A673 (cell line): ENCODE data around the gene RASL11B. TPM values are rescaled to one million over a fixed set of nuclear protein-coding genes. Genes with fewer than 3 reads are reported as not detected.
"Not testable (repeated sequence)": the region's sequence is repeated elsewhere in the genome, so short reads cannot be mapped to it uniquely, and the experiment has no call there.

Experiments used
- BruUV-seq: library from RNA; stranded (reverse); fragments of 400-500 nt; replicated peaks from 2 replicates; lab custom pipeline; 2021; lab: Mats Ljungman, UMichigan
- CTCF ChIA-PET: fragments of 300-600 bp; sonication (Branson Sonifier 250); formaldehyde crosslinking; loops from one replicate; lab custom pipeline; 2022; ENCODE audit warnings: antibody characterized with exemption; lab: Charles Lee
- POLR2A ChIA-PET: fragments of 300-600 bp; sonication (Branson Sonifier 250); formaldehyde crosslinking; loops from one replicate; lab custom pipeline; 2022; ENCODE audit warnings: antibody characterized with exemption; ENCODE audit not compliant: low non-redundant PET; lab: Charles Lee
- DNase-seq: peaks from one replicate; pipeline ENCODE4 v3.0.0-alpha.2; 2015; ENCODE audit warnings: low spot score
- H3K27ac ChIP-seq: fragments of 200-600 bp; sonication (generic); 2 replicates; pipeline ENCODE4 v1.5.1; 2016; ENCODE audit warnings: mixed run types, low read depth, mild to moderate bottlenecking, mixed read lengths, antibody characterized with exemption, low read length; ENCODE audit not compliant: poor library complexity, severe bottlenecking
- H3K27me3 ChIP-seq: fragments of 200-600 bp; sonication (generic); replicated peaks from 2 replicates; pipeline ENCODE4 v1.6.1; 2017; ENCODE audit warnings: mixed run types, low read depth, mild to moderate bottlenecking, mixed read lengths, antibody characterized with exemption, low read length; ENCODE audit not compliant: insufficient read depth, poor library complexity
- H3K36me3 ChIP-seq: fragments of 200-600 bp; sonication (generic); 2 replicates; pipeline ENCODE4 v1.6.1; 2016; ENCODE audit warnings: mixed run types, mild to moderate bottlenecking, mixed read lengths, antibody characterized with exemption, low read length; ENCODE audit not compliant: insufficient read depth, poor library complexity, severe bottlenecking
- H3K4me1 ChIP-seq: fragments of 200-600 bp; sonication (generic); 2 replicates; pipeline ENCODE4 v1.6.1; 2017; ENCODE audit warnings: mixed run types, mild to moderate bottlenecking, mixed read lengths, antibody characterized with exemption, low read length; ENCODE audit not compliant: insufficient read depth, poor library complexity, severe bottlenecking
- H3K4me3 ChIP-seq: fragments of 200-600 bp; sonication (generic); 2 replicates; pipeline ENCODE4 v1.5.1; 2016; ENCODE audit warnings: low read depth, mixed run types, mild to moderate bottlenecking, mixed read lengths, low read length; ENCODE audit not compliant: poor library complexity, severe bottlenecking
- H3K9me3 ChIP-seq: fragments of 200-600 bp; sonication (generic); 2 replicates; pipeline ENCODE4 v1.6.1; 2016; ENCODE audit warnings: mixed run types, low read depth, mild to moderate bottlenecking, mixed read lengths, antibody characterized with exemption, low read length; ENCODE audit not compliant: poor library complexity, severe bottlenecking
- CTCF ChIP-seq: fragments of 300-800, 200-600 bp; sonication (generic); conservative IDR thresholded peaks from 2 replicates; pipeline ENCODE4 v1.5.1; 2017; ENCODE audit warnings: low read depth, mild to moderate bottlenecking, antibody characterized with exemption, low read length, moderate library complexity, mixed read lengths
- EZH2 ChIP-seq: fragments of 200-600 bp; sonication (generic); IDR thresholded peaks from 2 replicates; pipeline ENCODE4 v1.6.1; 2017; ENCODE audit warnings: borderline replicate concordance, low read depth, mild to moderate bottlenecking, mixed read lengths, antibody characterized with exemption, low read length; ENCODE audit not compliant: poor library complexity, severe bottlenecking
- intact Hi-C: fragments of 100-400 bp; cut with micrococcal nuclease; formaldehyde crosslinking; loops from one replicate; pipeline ENCODE4 v1.10.0; 2022; ENCODE audit not compliant: unreplicated experiment
- total RNA-seq: library from RNA; stranded (reverse); gene quantifications from 2 replicates; pipeline ENCODE4 v1.2.3, GENCODE V29; 2021

The RASL11B gene
- total RNA-seq, 1 experiment from 2014 or later = 0.67 TPM

DNA sequence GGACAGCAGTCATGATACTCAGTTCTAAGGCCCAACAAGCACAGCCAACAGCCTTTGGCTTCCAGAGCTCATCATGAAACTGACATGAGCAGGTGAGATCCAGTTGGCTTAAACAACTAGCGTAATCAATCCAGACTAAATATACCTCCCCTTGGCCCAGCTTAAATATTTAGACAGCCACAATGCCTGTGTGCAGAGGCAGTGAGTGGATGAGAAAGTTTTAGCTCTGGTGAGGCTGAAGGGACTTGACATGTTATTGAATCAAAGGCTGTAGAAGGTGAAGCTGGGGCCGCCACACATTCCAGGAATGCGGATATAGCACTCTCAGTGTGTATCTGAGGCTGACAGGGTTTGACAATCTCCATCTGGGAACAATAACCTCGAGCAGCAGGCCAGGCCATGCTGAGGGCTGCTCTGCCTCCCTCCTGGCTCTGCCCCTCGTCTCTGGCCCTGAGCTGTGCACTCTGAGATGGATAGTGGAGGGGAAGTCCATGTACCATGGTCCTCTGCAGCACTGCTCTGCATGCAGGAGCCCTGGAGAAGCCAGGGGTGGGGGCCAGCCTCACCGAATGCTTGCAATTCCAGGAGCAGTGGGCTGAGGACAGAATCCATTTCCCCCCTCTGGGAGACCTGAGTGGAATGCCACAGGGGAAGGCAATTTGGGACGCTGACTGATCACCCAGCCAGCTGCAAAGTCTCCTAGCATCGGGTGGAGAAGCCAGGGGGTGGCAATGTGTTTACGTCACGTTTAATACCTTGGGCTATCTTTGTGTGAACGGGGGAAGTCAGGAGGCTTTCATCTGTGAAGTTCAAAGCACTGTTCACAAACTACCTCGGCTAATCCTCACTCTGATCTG lies 37.3 kb upstream of the RASL11B start:
- CTCF ChIA-PET = no interaction called here

DNA sequence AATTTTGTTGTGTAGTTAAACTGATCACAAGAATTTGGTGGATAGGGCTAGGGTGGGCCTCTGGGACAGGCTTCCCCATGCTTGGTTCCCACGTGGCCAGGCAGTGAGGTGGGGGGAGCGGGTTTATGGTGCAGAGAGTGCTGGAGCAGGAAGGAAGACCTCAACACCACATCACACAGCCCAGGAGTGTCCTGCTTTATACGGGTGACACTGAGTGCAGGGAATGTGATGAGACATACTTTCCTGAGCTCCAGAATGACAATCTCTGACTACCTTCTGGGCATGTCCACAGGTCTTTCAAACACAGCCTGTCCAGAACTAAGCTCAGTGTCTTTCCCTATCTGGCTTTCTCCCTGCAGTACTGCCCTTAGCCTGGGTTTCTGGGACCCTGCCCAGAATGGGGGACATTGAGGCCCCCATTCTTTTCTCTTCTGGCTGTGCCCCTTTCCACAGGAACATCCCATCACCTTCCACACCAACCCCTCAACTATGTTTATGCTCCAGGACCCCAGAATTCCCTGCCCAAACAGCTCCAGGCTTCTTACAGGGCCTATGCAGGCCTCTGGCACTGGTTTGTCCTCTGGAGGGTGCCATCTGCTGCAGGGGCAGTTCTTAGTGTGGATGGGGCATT lies 36.5 kb upstream of the RASL11B start:
- no peaks in the 10 kb centered on the region for H3K9me3 ChIP-seq
- intact Hi-C loops = no loop called here
- H3K4me1 ChIP-seq = no peaks in the 10 kb centered on the region
- H3K36me3 ChIP-seq = no peaks in the 10 kb centered on the region
- H3K27me3 ChIP-seq = no peaks in the 10 kb centered on the region
- POLR2A ChIA-PET = no interaction called here
- no TSS peak for BruUV-seq
- TF ChIP-seq EZH2 = no peak
- no peak for TF ChIP-seq CTCF
- H3K27ac ChIP-seq = no peak overlapping the region
- CTCF ChIA-PET = no interaction called here
- H3K4me3 ChIP-seq = no peak overlapping the region
- DNase-seq = no peak

More for the DNA sequence above, 37.3 kb upstream of the RASL11B start:
- Histone ChIP-seq H3K36me3 (no peaks in the 10 kb centered on the region), H3K4me1 (no peaks in the 10 kb centered on the region), H3K4me3 (no peak overlapping the region), H3K9me3 (no peaks in the 10 kb centered on the region), H3K27ac (no peak overlapping the region), H3K27me3 (no peaks in the 10 kb centered on the region)
- intact Hi-C loops = no loop called here
- no peak for DNase-seq
- POLR2A ChIA-PET = no interaction called here
- BruUV-seq = no TSS peak
- TF ChIP-seq CTCF (no peak), EZH2 (no peak)

GRCh38 chr4:52833941-52834525 lies 28.1 kb upstream of the RASL11B start:
- TF ChIP-seq CTCF (no peak), EZH2 (no peak)
- H3K27me3 ChIP-seq = no peaks in the 10 kb centered on the region
- H3K4me1 ChIP-seq = no peaks in the 10 kb centered on the region
- no peak overlapping the region for H3K4me3 ChIP-seq
- ChIA-PET POLR2A (no interaction called here), CTCF (no interaction called here)
- intact Hi-C loops = no loop called here
- no TSS peak for BruUV-seq
- H3K27ac ChIP-seq = no peak overlapping the region
- DNase-seq = no peak
- H3K36me3 ChIP-seq = no peaks in the 10 kb centered on the region
- no peaks in the 10 kb centered on the region for H3K9me3 ChIP-seq

DNA sequence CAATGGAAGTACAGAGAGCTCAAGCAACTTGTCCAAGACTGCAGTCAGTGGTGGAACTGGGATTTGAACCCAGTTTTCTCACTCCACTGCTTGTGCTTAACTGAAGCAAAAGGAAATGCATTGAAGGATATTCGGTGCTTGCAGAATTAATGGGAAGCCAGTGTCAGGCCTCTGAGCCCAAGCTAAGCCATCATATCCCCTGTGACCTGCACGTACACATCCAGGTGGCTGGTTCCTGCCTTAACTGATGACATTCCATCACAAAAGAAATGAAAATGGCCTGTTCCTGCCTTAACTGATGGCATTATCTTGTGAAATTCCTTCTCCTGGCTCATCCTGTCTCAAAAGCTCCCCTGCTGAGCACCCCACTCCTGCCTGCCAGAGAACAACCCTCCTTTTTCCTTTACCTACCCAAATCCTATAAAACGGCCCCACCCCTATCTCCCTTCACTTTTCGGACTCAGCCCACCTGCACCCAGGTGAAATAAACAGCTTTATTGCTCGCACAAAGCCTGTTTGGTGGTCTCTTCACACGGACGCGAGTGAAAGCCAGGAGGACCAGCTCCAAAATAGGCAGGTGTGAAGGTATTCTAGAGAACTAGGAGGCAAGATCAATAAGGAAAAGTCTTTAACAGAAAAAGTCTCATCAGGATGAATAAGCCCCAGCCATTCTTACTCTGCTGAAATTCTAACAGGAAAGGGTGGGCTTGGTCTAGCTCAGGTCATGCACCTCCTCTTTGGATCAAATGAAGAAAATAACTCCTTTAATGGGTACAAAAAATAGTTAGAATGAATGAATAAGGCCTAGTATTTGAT lies 27.3 kb upstream of the RASL11B start:
- CTCF ChIA-PET, H3K27ac ChIP-seq, BruUV-seq, H3K9me3 ChIP-seq, H3K36me3 ChIP-seq, POLR2A ChIA-PET, H3K27me3 ChIP-seq, intact Hi-C loops, H3K4me1 ChIP-seq, DNase-seq, H3K4me3 ChIP-seq: not testable (repeated sequence)
